Left ventricle myocardium superior (tissue), 1 donor: ENCODE measurements around the gene APOBEC2. TPM values are rescaled to one million over a fixed set of nuclear protein-coding genes. Genes with fewer than 3 reads are reported as not detected.

Experiments used
- total RNA-seq: library from RNA; stranded (reverse); fragmentation: NEBNext Ultra II Directional; extraction: Animal tissue kit (Norgen Biotek cat#: 25700); gene quantifications from one replicate; pipeline ENCODE4 v1.2.1, GENCODE V29; 2021
- donor health status: DM: no; HTN: yes; CAD: no; lungs with severe emphysema.

The APOBEC2 gene
- total RNA-seq, 1 donor from 2014 or later = 237 TPM

Other genes starting within 250 kb of the APOBEC2 start
- gene UNC5CL, start 14.0 kb upstream of the APOBEC2 start, total RNA-seq = 0.20 TPM
- not detected for gene TSPO2, start 10.7 kb upstream of the APOBEC2 start, total RNA-seq
- gene OARD1, start 19.2 kb downstream of the APOBEC2 start, total RNA-seq = 22.2 TPM
- 12.1 TPM for gene NFYA, start 19.8 kb downstream of the APOBEC2 start, total RNA-seq
- not detected for gene TREML1, start 101.1 kb downstream of the APOBEC2 start, total RNA-seq
- gene TREM2, start 109.9 kb downstream of the APOBEC2 start, total RNA-seq = 0.59 TPM
- not detected for gene TREML2, start 147.9 kb downstream of the APOBEC2 start, total RNA-seq
- gene TREML4, start 175.1 kb downstream of the APOBEC2 start, total RNA-seq = not detected
- 0.92 TPM for gene TREM1, start 233.5 kb downstream of the APOBEC2 start, total RNA-seq